A172 (cell line): ENCODE data around the gene CMBL. TPM values are rescaled to one million over a fixed set of nuclear protein-coding genes. Genes with fewer than 3 reads are reported as not detected.
"Not testable (repeated sequence)": the region's sequence is repeated elsewhere in the genome, so short reads cannot be mapped to it uniquely, and the experiment has no call there.

Experiments
- DNase-seq: peaks from one replicate; pipeline ENCODE4 v3.0.0-alpha.2; 2015; ENCODE audit warnings: low spot score
- total RNA-seq: library from RNA; depleted of rRNA; stranded (reverse); fragments of >200 nt; shearing (Covaris generic); gene quantifications from 2 replicates; pipeline ENCODE4 v1.2.3, GENCODE V29; 2014

CMBL gene
- total RNA-seq, 1 experiment from 2014 or later, result 12.5 TPM

- DNase-seq, result no peak
Observed at GRCh38 chr5:10257870-10258269, 49.8 kb downstream of the CMBL start.

- no peak for DNase-seq
Observed at GRCh38 chr5:10254686-10255085, 53.0 kb downstream of the CMBL start.

- DNase-seq, result no peak
Observed at GRCh38 chr5:10253390-10253789, 54.3 kb downstream of the CMBL start.

- no peak for DNase-seq
Observed at GRCh38 chr5:10251405-10251804, 56.3 kb downstream of the CMBL start.

- DNase-seq, result peak; percentile 30
Observed at GRCh38 chr5:10250806-10251276, 56.9 kb downstream of the CMBL start.

GRCh38 chr5:10249948-10250805, 57.5 kb downstream of the CMBL start, which contains the start of gene CCT5:
CCT5 (plus strand) TSS chr5:10250280; CDS start chr5:10250341, 61 bp downstream.
- peak; percentile 96 for DNase-seq

- peak; percentile 44 for DNase-seq
Observed at GRCh38 chr5:10248378-10249260, 59.1 kb downstream of the CMBL start.

GRCh38 chr5:10247217-10247616, 60.5 kb downstream of the CMBL start:
- DNase-seq, result not testable (repeated sequence)

- no peak for DNase-seq
Observed at GRCh38 chr5:10246761-10247160, 60.9 kb downstream of the CMBL start.

GRCh38 chr5:10244342-10244944, 63.3 kb downstream of the CMBL start:
- DNase-seq, result no peak

- DNase-seq, result no peak
Observed at GRCh38 chr5:10243660-10244240, 64.0 kb downstream of the CMBL start.

GRCh38 chr5:10235350-10235749, 72.4 kb downstream of the CMBL start:
- DNase-seq, result peak; percentile 87

GRCh38 chr5:10233505-10233904, 74.2 kb downstream of the CMBL start:
- peak; percentile 93 for DNase-seq

GRCh38 chr5:10233011-10233410, 74.7 kb downstream of the CMBL start:
- DNase-seq, result no peak

GRCh38 chr5:10232386-10232785, 75.3 kb downstream of the CMBL start:
- DNase-seq, result no peak

- DNase-seq, result peak; percentile 87
Observed at GRCh38 chr5:10229306-10230048, 78.2 kb downstream of the CMBL start.

GRCh38 chr5:10228288-10228687, 79.4 kb downstream of the CMBL start:
- DNase-seq, result no peak
